Astrocyte (in vitro differentiated cells and primary cell): Measurements from ENCODE around the gene GOLGA6C.
"Not testable (repeated sequence)": the region's sequence is repeated elsewhere in the genome, so short reads cannot be mapped to it uniquely, and the experiment has no call there.

Experiments
- CTCF ChIP-seq: IDR thresholded peaks from 2 replicates; pipeline ENCODE4 v1.5.1; 2011; ENCODE audit warnings: low read depth, mild to moderate bottlenecking, inconsistent platforms, low read length, moderate library complexity; ENCODE audit not compliant: insufficient read depth
- EZH2 ChIP-seq: IDR thresholded peaks from 2 replicates; pipeline ENCODE4 v1.6.1; 2012; ENCODE audit warnings: mild to moderate bottlenecking, low read length, inconsistent platforms; ENCODE audit not compliant: insufficient read depth

- not testable (repeated sequence) for TF ChIP-seq CTCF, EZH2
These were observed 26.0 kb downstream of the GOLGA6C start for GRCh38 chr15:75284152-75284551.
